ENCODE measurements around the gene NAV1.
"Not testable (repeated sequence)": the region's sequence is repeated elsewhere in the genome, so short reads cannot be mapped to it uniquely, and the experiment has no call there.

NAV1 gene

DNA sequence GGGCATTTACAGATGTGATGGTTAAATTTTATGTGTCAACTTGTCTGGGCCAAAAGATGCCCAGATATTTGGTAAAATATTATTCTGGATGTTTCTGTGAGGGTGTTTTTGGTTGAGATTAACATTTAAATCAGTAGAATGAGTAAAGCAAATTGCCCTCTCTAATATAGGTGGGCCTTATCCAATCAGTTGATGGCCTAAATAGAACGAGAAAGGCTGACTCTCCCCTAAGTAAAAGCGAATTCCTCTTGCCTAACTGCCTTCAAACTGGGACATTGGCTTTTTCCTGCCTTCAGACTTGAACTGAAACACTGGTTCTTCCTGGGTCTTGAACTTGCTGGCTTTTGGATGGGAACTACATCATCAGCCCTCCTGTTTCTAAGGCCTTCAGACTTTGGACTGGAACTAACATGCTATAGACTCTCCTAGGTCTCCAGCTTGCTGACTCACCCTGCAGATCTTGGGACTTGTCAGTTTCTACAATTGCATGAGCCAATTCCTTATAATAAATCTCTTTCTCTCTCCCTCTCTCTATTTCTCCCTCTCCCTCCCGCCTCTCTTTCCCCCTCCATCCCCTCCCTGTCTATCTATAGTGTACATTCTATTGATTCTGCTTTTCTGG, 10.2 kb upstream of the NAV1 start:
- DNase-seq: peak; percentile 29

DNA sequence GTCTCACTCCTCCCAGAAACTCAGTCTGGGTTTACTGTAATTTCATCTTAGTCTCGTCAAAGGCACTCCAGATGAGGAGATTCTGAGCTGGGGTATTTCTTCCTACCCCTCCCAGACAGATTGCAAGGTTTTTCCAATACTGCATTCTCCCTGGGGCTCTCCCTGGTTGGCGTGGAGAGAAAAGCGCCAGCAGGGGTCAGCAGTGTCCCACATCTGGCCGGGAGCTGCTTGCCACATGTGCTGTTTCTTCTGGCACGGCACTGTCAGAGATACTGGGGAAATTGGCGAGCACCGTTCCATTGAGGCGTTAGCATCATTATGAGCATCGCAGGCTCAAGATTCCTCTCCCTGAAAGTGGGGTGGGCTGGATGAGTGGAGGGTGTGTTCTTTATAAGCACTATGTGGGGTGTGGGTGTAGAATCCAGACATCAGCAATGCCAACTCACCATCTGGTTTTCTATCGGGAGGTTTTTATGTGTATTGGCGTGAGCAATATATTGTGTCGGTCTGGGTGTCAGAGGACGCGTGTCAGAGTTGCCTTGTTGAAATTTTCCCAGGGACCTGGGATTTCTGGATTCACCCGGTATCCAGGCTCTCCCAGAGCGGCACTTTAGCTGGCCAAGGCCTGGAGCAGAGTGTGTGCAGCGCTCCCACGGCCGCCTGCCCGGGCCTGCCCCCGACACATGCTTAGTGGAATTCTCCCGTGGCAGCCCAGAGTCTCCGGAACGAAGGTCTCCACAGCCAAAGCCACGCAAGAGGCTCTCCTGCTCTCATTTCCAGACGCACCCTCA, 8.0 kb upstream of the NAV1 start:
- DNase-seq: peak; percentile 89

DNA sequence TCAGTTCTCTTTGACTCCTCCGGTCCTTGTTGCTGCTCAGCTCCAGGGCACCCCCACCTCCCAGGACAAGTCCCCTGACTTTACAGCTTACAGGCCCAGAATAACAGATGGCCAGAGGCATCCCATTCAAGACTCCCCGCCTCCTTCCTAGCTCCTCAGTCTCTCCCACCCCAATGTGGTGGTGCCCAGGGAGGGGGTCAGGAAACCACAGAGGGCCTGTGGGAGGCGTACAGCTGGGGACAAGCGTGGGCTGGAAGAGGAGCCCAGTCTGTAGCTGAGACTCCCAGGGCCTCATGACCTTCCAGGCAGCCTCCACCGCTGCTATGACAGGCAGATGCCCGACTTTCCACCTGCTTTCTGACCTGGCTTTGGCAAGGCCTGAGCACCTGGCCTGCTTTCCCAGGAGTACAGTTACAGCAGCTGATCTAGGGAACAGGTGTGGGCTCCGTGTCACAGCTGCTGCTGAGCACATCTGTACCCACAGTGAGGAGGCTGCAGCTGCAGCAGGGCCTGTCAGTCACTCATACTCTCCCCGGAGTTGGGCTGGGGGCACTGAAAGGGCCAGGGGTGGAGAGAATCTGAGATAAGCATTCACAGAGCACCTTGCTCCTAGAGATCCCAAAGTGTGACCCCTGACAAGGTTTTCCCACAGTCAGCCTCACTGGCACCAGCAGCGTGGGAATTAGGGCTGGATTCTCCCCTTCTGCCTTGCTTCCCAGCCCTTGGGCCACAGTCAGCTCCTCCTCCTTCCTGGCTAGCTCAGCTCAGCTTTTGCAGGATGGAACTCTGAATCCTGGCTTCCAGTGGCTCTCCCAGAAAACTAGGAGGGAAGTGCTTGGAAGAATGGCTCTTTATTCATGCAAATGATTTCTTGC, 7.1 kb upstream of the NAV1 start:
- peak; percentile 99 for DNase-seq

DNA sequence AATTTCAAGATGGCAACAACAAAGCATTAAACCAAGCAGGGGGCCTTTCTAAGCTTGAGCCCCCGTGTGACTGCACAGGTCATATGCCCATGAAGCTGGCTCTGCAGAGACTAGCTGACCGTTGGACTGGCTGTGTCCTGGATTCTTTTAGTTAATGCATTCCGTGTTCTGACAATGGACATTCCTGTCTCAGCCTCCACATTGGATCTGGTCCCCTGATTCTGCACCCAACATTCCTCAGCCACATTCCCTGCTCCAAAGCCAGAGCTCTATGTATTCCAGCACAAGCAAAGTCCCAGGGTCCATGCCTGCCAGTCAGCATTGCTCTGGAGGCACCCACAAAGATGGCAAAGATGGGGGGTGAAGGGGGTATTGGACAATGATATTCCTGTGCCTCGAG, 5.1 kb upstream of the NAV1 start:
- no peak for DNase-seq

DNA sequence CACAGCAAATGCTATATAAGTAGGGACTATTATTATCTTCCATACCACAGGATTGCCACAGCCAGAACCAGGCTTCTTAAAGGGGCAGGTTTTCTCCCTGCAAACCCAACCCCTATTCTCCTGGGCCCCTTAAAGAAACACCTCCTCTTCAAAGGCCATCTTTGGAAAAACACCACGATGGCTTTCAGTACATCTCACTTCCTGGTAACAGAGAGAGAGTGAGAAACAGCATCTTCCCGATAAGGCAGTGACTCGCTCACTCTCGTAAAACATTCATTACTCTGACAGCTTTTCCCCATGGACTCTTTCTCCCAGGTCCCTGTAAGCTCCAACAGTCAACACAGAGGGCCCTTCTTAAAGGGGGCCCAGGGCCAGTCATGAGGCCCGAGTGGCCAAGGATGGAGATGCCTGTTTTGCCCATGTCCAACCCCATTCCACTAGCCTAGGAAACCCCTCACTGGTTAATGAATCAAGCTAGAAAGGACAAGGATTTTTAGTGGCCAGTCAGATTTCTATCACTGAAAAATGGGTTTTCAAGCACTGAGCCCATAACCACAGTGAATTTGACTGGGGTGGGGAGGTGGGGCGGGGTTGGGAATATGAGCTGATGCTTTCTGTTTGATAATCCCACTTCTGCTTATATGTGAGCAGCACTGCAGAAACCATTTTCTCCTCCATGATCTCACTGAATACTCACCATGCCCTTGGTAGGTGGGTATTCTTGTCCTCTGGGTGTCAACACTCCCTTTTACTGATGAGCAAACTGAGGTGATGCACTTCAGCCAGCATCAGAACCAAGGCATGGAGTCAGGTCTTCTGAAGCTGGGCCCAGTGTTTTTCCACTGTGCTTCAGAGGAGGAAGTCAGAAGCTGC, 3.6 kb upstream of the NAV1 start:
- peak; percentile 67 for DNase-seq

DNA sequence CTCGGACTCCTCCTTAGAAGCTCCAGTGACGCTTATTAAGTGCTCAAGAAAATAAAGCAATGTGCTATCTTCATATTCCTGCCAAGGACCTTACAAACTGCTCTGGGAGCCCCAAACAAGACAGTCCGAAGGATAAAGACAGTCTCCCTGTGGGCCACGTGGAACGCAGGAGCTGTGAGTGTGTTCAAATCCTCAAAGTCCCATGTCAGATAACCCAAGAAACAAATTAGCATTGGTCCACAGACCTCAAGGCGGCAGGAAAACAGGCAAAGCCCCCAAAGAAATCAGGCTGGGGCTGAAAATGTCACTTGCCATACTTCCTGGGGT, 3.0 kb upstream of the NAV1 start:
- no peak for DNase-seq

DNA sequence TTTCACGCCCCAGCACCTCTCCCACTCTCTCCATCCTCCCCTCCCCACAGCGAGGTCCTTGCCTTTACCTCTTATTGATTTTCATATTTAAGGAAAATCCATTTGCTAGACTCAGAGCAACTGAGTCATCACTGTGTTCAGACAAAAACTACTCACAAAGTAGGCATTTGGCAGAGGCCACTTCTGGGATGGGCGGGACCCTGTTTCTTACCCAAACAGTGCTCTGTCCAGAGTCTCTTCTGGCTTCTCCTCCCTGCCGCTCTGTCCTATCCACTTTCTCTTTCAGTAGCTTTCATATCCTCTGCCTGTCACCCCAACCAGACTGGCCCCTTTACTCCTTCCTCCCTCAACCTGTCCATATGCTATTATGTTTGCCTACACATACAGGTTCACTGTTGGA, 2.4 kb upstream of the NAV1 start:
- no peak for DNase-seq

DNA sequence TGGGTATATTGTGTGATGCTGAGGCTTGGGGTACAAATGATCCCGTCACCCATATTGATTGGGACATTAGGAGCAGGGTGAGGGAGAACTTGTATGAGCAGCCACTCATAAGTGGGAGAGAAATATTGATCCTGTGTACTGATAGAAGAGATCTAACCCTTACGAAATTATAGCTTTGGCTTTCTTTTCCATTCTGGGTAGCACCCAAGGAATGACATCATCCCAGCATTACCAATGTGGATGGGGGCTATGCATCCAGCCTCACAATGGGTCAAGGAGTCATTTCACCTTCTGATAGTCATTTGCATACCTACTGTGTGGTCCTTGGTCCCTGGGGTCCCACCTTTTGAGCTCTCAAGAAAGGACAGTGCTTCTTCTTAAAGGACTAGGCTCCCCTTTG, 1.9 kb upstream of the NAV1 start:
- DNase-seq: no peak

DNA sequence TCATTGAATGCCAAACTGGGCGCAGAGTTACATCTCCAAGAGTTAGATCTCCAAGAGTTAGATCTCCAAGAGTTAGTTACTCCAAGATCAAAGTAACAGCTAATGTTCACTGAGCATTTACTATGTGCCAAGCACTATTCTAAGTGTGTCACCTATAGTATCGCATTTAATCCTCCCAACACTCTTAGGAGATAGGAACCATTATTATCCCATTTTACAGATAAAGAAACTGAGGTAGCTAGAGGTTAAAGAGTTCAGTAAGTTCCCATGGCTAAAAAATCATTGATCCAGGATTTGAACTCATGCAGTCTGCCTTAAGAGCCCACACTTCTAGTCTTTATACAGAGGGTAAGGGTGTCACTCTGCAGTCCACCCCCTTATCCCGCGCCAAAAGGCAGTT, 1.5 kb upstream of the NAV1 start:
- no peak for DNase-seq

DNA sequence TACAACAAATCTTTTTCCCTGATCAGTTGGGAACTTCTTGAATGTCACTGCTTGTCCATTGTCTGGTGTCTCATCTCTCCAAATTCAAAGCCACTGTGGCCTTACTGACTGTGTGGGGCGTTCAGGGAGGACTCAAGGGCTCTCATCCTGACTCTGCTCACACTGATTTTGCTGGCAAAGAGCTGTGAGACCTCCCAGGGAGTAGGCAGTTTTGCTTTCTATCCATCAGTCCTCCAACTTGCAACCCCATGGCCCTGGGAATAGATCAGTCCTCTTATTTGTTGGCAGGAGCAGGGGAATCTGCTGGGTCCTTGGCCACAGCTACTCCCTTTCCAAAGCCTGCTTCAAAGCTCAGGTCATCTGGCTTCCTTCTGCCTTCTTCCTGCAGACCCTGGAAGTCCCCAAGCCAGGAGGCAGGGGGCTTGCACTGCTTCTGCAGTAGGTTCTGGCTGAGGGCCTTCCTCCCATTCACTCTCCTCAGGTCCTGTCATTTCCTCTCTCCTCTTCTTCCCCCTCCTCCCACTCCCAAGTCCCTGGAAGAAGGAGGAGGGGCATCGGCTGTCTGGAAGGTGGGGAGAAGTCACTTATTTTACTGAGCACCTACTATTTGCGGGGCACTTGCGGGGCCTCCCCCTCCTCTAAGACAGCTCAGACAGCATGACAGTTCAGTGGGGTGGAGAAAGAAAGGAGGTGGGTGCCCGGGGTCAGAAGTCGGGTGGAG, 876 bp upstream of the NAV1 start:
- DNase-seq: peak; percentile 56

DNA sequence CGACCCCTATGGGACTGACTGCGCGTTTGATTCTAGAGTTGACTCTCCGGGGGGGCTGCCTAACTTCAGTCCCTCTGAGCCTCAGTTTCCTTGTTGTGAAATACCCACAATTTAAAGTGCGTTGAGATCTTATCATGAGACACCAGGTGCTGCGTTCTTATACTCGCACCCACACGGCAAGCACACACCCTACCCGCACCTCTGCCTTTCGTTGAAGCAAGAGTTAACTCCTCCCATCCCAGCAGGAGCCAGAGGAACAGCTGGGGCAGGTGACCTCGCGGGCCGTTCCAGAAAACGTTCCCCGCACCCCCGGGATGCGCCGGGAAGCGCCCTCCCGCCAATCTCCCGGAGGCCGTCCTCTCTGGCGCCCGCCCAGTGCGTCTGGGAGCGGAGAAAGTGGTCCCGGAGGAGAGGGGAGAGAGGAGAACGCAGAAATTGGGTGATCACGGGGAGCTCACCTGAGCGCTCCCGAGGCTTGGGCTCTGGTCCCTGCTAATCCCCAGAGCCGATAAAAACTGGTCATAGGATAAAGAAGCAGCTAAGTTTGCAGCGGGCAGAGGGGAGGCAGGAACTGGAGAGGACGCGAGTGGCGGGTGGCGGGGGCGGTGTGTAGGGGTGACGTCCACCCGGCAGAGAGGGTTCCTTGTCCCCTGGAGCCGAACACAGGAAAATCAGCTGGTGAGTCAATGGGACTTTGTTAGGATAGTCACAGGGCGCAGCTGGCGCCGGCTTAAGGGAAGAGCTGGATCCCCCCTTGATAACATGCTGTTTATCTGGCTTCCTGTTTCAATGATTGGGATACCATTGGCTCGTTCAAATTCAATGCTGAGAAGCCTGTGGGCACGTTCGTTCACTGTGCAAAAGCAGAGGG, 869 bp downstream of the NAV1 start:
- peak; percentile 87 for DNase-seq

DNA sequence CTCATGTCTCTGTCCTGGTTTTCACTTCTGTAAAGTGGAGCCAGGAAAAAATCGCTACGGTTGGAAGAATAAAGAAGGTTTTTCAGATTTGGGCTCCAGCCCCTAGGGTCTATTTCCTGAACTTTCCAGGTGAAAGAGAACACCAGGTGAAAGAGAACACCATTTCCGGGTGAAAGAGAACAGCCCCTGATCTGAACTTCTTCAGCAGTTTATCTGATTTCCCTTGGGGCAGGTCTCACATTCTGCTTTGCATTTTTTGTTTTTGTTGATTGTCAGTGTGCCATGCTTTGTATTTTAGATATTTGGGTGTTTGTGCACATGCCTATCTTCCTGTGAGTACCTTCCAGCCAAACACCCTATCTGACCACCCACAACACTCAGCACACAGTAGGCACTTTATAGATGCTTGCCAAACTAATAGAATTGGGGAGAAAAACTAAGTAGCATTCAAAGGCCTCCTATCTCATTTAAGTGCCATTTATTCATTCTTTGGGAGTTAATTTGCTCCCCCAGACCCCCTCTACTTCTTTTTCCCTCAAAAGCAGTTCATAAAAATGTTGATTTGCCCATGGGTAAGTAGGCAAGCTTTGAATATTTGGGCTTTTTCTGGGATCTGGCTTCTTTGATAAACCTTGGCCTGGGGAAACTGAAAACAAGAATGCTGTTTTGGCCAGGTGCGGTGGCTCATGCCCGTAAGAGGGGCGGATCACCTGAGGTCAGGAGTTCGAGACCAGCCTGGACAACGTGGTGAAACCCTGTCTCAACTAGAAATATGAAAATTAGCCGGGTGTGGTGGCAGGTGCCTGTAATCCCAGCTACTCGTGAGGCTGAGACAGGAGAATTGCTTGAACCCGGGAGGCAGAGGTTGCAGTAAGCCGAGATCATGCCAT, 2.2 kb downstream of the NAV1 start:
- DNase-seq: no peak

DNA sequence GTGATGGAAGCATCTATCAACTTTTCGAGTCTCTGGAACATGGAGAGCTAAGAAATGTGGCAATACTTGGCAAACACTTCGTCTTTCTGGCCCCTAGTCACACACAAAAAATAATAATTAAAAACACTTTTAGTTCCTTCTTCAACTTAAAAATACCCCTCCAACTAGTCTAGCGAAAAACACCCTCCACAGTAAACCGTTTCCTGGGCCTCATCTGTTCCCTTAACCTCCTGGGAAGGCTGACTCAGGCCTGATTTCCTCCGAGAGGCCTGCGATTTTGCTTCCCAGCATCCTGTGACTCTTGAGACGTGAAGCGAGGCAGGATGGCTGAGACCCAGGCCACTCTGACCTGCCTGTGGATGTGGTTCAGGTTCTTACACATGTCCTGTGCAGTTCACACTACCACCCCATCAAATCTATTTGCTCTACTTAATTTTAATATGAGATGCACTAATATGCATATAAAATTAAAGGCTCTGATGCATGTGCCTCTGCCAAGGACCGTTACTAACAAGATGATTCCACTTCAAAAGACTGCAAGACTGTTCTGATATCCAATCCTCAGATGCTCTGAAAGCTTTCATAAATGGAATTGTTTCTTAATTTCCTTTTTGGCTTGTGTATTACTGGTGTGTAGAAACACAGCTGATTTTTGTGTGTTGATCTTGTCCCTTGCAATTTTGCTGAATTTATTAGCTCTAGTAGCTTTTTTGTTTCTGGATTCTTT, 3.5 kb downstream of the NAV1 start:
- DNase-seq: no peak

DNA sequence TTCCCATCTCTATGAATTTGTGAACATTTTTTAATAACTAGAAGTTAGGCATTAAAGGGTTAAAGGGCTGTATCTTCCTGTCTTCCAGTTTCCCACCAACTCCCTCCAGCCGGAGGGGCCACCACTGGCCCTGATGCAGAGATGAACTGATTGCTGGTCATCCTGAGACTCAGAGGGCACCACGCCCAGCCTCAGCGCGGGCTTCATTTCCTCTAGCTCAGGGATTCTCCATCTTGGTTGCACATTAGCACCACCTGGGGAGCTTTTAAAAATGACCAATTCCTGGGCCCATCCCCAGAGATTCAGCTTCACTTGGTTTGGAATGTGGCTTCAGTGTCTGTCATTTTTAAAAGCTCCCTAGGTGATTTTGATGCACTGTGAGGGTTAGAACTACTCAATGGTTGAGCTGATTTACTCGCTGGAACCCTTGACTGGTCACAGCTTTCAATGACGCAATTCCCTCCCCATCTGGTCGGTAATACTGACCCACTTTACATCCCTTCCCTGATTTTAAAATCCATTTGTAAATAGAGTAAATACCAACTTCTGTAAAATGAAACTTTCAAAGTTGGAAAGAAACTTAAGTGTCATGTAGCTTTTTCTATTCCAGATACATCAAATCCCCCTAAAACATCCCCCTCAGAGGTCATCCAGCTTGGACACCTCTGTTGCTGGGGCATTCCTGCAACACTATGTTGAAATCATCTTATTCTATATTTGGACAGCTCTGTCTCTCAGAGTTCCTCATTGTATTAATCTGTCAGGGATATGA, 5.1 kb downstream of the NAV1 start:
- DNase-seq: no peak

DNA sequence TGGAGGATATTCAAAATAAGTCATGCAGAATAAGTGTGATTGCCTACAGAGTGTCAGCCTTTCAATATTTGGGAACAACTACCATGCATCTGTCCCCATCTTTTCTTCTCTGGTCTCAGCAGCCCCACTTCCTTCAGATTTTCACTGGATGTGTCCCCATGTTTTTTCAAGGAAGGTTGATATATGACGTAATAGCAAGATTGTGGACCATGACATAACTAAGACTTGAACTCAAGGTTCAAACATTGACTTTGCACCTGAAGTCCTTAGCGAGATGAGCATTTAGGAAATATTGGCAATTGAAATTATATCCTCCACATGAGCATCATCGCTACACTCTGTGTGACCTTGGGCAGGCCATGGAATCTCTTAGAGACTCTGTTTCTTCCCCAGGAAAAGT, 5.8 kb downstream of the NAV1 start:
- DNase-seq: no peak

DNA sequence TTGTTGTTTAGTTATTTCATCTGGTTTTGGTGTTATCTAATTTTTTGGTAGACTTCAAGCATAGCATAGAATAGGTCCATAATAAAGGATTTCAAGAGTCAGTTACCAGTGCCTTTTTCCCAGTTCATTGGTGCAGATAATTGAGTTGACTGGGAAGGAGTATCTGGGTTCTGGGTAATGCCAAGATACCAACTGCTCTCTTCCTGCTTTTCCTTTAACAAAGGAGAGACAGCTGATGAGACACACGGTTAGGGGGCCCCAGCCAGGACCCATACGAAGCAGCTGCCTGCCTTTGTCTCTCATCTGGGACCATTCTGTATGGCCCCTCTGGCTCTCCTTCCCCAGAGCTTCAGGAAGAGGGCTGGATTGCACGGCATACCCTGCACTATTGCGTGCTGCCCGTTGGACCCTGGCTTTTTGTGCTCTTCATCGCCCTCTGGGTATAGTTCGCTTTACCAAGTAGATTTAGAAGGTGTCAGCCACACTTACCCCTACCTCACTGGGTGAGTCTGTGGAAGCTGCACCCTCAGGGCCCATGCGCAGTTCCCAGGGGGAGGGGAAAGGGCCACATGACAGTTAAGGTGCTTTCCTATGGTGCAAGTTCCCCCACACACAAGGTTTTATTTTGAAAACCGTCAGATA, 7.0 kb downstream of the NAV1 start:
- DNase-seq: peak; percentile 27

DNA sequence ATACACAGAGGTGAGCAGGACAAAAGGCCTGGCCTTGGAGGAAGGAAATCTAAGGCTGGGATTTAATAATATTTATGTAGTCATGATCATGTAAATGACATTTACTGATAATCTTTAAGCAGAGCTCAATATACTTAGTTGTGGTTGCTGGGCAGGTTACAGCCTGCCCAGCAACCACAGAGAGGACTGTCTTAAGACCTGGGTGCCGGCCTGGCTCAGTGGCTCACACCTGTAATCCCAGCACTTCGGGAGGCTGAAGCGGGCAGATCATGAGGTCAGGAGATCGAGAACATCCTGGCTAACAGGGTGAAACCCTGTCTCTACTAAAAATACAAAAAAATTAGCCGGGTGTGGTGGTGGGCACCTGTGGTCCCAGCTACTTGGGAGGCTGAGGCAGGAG, 10.6 kb downstream of the NAV1 start:
- DNase-seq: not testable (repeated sequence)

DNA sequence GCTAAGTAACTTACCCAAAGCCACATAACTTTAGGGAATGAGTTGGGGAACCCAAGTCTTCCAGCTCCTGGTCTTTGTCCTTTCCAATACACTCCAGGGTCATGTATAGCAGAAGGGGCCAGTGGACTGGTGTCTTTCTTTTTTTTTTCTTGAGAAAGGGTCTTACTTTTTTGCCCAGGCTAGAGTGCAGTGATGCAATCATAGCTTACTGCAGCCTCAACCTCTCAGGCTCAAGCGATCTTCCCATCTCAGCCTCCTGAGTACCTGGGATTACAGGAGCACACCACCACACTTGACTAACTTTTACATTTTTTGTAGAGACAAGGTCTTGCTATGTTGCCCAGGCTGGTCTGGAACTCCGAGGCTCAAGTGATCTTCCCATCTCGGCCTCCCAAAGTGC, 12.2 kb downstream of the NAV1 start:
- DNase-seq: no peak

All from DMS53 (cell line).